ENCODE measurements around the gene SLC16A2. TPM values are rescaled to one million over a fixed set of nuclear protein-coding genes. Genes with fewer than 3 reads are reported as not detected.

SLC16A2 gene
- polyA plus RNA-seq, 1 of the 3 experiments (the other 2 are of a cell fraction): 10.9 TPM

DNA sequence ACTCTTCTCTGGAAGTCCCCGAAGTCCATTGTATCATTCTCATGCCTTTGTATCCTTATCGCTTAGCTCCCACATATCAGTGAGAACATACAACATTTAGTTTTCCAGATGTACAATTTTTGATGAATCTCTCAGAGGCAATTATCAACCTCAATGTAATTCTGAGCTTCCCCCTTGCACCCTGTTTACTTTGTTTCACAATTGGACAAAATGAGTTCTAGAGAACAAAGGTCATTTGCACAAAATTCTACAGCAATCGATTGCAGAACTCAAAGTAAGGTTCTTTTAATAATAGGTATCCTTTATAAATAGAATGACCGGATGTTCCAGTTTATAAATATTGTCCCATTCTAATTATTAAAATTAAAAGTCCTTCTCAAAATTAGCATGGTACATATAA is 79.3 kb downstream of the SLC16A2 start (continued):
- no peak for TF ChIP-seq USF2 (IDR thresholded peaks at IDR 0.05; ENCODE audit: borderline replicate concordance, low read depth, low read length)

GRCh38 chrX:74505437-74505836 is 84.1 kb downstream of the SLC16A2 start:
- TF ChIP-seq EP300 (IDR thresholded peaks at IDR 0.05; ENCODE audit: borderline replicate concordance in 1 of 2, low read depth in 1 of 2, low read length in 1 of 2): no peak
- no peak for TF ChIP-seq TEAD4 (IDR thresholded peaks at IDR 0.05; ENCODE audit: borderline replicate concordance, insufficient read depth)

GRCh38 chrX:74506317-74507115 is 85.2 kb downstream of the SLC16A2 start:
- DNase-seq: no peak
- Histone ChIP-seq H3K9me3 (no peaks in the 10 kb centered on the region), H3K27me3 (ENCODE audit: insufficient read depth) (no peaks in the 10 kb centered on the region), H3F3A (replicated peaks; ENCODE audit: insufficient read depth) (no peaks in the 10 kb centered on the region), H3K4me2 (no peak overlapping the region), H2AFZ (ENCODE audit: low read depth) (no peak overlapping the region), H3K36me3 (replicated peaks in 1 of 2; ENCODE audit: control insufficient read depth in 1 of 2, insufficient read depth in 2 of 2, low read length in 1 of 2) (no peaks in the 10 kb centered on the region), H3K4me3 (ENCODE audit: low read depth in 2 of 2, low read length in 1 of 2) (no peak overlapping the region), H3K4me1 (ENCODE audit: control insufficient read depth in 1 of 2, insufficient read depth in 2 of 2, low read depth in 1 of 2, low read length in 1 of 2) (no peaks in the 10 kb centered on the region), H3K9me2 (no peaks in the 10 kb centered on the region), H3K9ac (no peak overlapping the region), H3K27ac (ENCODE audit: low read depth in 2 of 2, low read length in 1 of 2) (no peak overlapping the region), H3K79me2 (ENCODE audit: insufficient read depth) (no peaks in the 10 kb centered on the region), H4K20me1 (ENCODE audit: insufficient read depth) (no peaks in the 10 kb centered on the region)
- ChIA-PET CTCF (interaction anchor here (1.0 kb wide), 1 partner anchor 29 kb away, joined by 3 read pairs; no protein-coding TSS in a partner anchor), POLR2A (no interaction called here)
- TF ChIP-seq GATA2 (CRISPR knock-in tag; IDR thresholded peaks at IDR 0.05): no peak
- no peak for TF ChIP-seq SMC3 (IDR thresholded peaks at IDR 0.05; ENCODE audit: low read depth, low read length)
- WGBS (ENCODE audit: low lambda C conversion rate): 46% methylated on average over 8 of the region's 8 CpGs

More at GRCh38 chrX:74505437-74505836, 84.1 kb downstream of the SLC16A2 start:
- Histone ChIP-seq H2AFZ (ENCODE audit: low read depth) (no peak overlapping the region), H3K9me3 (no peaks in the 10 kb centered on the region), H4K20me1 (ENCODE audit: insufficient read depth) (no peaks in the 10 kb centered on the region), H3K4me3 (ENCODE audit: low read depth in 2 of 2, low read length in 1 of 2) (no peak overlapping the region), H3F3A (replicated peaks; ENCODE audit: insufficient read depth) (no peaks in the 10 kb centered on the region), H3K4me1 (ENCODE audit: control insufficient read depth in 1 of 2, insufficient read depth in 2 of 2, low read depth in 1 of 2, low read length in 1 of 2) (no peaks in the 10 kb centered on the region), H3K27ac (ENCODE audit: low read depth in 2 of 2, low read length in 1 of 2) (no peak overlapping the region), H3K27me3 (ENCODE audit: insufficient read depth) (no peaks in the 10 kb centered on the region), H3K9ac (no peak overlapping the region), H3K79me2 (ENCODE audit: insufficient read depth) (no peaks in the 10 kb centered on the region), H3K4me2 (no peak overlapping the region), H3K9me2 (no peaks in the 10 kb centered on the region), H3K36me3 (replicated peaks in 1 of 2; ENCODE audit: control insufficient read depth in 1 of 2, insufficient read depth in 2 of 2, low read length in 1 of 2) (no peaks in the 10 kb centered on the region)
- WGBS (ENCODE audit: low lambda C conversion rate): 37% methylated on average over 2 of the region's 2 CpGs
- ChIA-PET CTCF (interaction anchor here (1.3 kb wide), 1 partner anchor 13 kb away, joined by 6 read pairs; no protein-coding TSS in a partner anchor), POLR2A (no interaction called here)
- DNase-seq: no peak

DNA sequence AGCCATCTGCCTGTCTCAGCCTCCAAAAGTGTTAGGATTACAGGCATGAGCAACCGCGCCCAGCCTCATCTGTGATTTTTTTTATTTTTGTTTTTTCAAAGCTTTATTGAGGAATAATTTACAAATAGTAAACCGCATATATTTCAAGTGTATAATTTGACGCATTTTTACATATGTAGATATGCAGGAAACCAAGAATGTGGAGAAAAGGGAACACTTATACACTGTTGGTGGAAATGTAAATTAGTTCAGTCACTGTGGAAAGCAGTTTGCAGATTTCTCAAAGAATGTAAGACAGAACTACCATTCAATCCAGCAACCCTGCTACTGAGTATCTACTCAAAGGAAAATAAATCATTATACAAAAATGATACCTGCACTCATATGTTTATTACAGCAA is 85.9 kb downstream of the SLC16A2 start:
- no peak overlapping the region for H3K4me2 ChIP-seq
- CTCF ChIA-PET: interaction anchor here (1.0 kb wide), 1 partner anchor 28 kb away, joined by 3 read pairs; no protein-coding TSS in a partner anchor
- H3K36me3 ChIP-seq (replicated peaks in 1 of 2; ENCODE audit: control insufficient read depth in 1 of 2, insufficient read depth in 2 of 2, low read length in 1 of 2): no peaks in the 10 kb centered on the region
- H2AFZ ChIP-seq (ENCODE audit: low read depth): no peak overlapping the region
- H3K79me2 ChIP-seq (ENCODE audit: insufficient read depth): no peaks in the 10 kb centered on the region
- no peak for DNase-seq
- no peaks in the 10 kb centered on the region for H3F3A ChIP-seq (replicated peaks; ENCODE audit: insufficient read depth)
- no peaks in the 10 kb centered on the region for H4K20me1 ChIP-seq (ENCODE audit: insufficient read depth)
- POLR2A ChIA-PET: no interaction called here
- H3K27ac ChIP-seq (ENCODE audit: low read depth in 2 of 2, low read length in 1 of 2): no peak overlapping the region
- no peaks in the 10 kb centered on the region for H3K9me3 ChIP-seq
- no peak overlapping the region for H3K9ac ChIP-seq
- 72% methylated on average over 4 of the region's 4 CpGs for WGBS (ENCODE audit: low lambda C conversion rate)
- TF ChIP-seq FOXJ3 (CRISPR knock-in tag; IDR thresholded peaks at IDR 0.05) (no peak), USF2 (IDR thresholded peaks at IDR 0.05; ENCODE audit: borderline replicate concordance, low read depth, low read length) (no peak), TEAD4 (IDR thresholded peaks at IDR 0.05; ENCODE audit: borderline replicate concordance, insufficient read depth) (no peak), TCF12 (IDR thresholded peaks at IDR 0.05) (no peak), ELF1 (IDR thresholded peaks at IDR 0.05) (no peak), CHD2 (IDR thresholded peaks at IDR 0.05; ENCODE audit: low read length, partially characterized antibody) (no peak)
- H3K9me2 ChIP-seq: no peaks in the 10 kb centered on the region
- no peaks in the 10 kb centered on the region for H3K27me3 ChIP-seq (ENCODE audit: insufficient read depth)
- no peaks in the 10 kb centered on the region; a peak in 1 of 4 replicates for H3K4me1 ChIP-seq (ENCODE audit: control insufficient read depth in 1 of 2, insufficient read depth in 2 of 2, low read depth in 1 of 2, low read length in 1 of 2)
- no peak overlapping the region for H3K4me3 ChIP-seq (ENCODE audit: low read depth in 2 of 2, low read length in 1 of 2)
